GM12872 (cell line): Measurements from ENCODE around the gene PPP1R13L.

Experiments used
- TF ChIP-seq, protein P1 (sequence below): IDR thresholded peaks from 3 replicates; pipeline ENCODE4 v1.5.1; 2011; ENCODE audit warnings: low read depth, mild to moderate bottlenecking, low read length, moderate library complexity; ENCODE audit not compliant: insufficient read depth

PPP1R13L gene

DNA sequence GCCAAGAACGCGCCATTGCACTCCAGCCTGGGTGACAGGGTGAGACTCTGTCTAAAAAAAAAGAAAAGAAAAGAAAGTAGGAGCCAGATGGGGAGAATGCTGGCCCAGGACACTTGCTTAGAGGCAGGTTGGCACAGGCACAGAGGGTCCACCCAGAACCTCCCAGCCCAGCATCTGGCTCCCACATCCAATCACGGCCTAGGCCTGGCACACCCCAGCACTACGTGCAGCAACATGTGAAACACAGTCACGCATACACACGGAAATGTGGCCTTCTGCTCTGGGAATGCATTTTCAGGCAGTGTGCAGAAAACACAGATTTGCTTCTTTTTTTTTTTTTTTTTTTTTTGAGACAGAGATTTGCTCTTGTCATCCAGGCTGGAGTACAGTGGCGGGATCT is 42.1 kb upstream of the PPP1R13L start:
- TF ChIP-seq, protein P1, sequence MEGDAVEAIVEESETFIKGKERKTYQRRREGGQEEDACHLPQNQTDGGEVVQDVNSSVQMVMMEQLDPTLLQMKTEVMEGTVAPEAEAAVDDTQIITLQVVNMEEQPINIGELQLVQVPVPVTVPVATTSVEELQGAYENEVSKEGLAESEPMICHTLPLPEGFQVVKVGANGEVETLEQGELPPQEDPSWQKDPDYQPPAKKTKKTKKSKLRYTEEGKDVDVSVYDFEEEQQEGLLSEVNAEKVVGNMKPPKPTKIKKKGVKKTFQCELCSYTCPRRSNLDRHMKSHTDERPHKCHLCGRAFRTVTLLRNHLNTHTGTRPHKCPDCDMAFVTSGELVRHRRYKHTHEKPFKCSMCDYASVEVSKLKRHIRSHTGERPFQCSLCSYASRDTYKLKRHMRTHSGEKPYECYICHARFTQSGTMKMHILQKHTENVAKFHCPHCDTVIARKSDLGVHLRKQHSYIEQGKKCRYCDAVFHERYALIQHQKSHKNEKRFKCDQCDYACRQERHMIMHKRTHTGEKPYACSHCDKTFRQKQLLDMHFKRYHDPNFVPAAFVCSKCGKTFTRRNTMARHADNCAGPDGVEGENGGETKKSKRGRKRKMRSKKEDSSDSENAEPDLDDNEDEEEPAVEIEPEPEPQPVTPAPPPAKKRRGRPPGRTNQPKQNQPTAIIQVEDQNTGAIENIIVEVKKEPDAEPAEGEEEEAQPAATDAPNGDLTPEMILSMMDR = no peak

- TF ChIP-seq, protein P1 = peak; percentile 68
These were observed 41.4 kb upstream of the PPP1R13L start for GRCh38 chr19:45446295-45446694.

- TF ChIP-seq, protein P1 = no peak
These were observed 40.3 kb upstream of the PPP1R13L start for GRCh38 chr19:45445139-45445538.

- TF ChIP-seq, protein P1 = no peak
These were observed 39.6 kb upstream of the PPP1R13L start for GRCh38 chr19:45444318-45445041.

DNA sequence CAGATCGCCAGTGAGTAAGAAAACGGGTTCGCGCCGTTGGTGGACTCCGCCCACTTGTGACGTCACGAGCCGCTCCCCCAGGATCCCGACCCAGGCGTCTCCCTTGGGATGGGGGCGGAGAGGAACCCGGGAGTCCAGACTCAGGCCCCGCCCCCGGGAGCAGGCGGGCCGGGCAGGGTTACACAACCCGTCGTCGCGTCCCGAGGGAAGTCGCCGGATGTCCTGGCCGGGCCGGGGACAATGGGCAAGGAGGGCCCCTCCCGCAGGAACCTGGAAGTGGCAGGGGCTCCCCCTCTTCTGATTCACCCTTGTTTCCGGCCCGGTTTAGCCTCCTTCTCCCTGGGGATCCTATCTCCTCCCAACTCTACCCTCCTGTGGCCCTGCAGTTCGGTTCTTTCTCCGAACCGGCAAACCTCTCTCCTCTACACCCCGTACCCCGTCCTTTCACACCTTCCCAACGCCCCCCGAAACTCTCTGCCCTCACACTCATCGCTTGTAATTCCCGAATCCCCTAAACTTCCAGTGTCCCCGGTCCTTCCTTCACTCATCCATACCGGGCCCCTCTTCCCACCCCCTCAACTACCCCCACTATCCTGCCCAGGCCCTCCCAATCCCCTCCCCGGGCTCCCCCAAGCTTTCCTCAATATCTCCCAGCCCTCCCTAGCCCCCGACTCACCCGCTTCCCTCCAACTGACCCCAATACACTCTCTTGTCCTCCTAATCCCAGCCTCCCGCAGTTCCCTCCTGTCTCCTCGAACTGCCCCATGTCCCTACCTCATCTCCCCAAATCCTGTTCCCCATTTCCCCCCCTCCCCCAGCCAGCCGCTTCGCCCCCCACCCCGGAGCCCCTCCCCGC is 38.8 kb upstream of the PPP1R13L start:
- TF ChIP-seq, protein P1 = no peak

GRCh38 chr19:45442778-45443461 is 38.1 kb upstream of the PPP1R13L start:
- TF ChIP-seq, protein P1 = no peak

DNA sequence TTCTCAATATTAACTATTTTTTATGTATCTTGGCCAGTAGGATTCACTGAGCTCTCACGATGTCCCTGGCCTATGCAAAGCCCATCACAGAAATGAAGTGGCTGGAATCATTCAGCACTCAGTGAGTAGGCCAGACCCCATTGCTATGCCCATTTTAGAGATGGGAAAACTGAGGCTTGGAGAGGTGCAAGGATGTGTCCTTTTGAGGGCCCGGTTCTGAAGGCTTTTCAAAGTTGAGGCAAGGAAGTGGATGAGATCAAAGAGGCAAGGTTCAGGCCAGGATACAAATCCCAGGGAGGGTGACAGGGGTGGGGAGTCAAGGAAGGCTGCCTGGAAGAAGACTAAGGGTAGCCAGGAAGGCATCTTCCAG is 37.5 kb upstream of the PPP1R13L start:
- TF ChIP-seq, protein P1 = no peak
